Neuronal stem cell (in vitro differentiated cells): ENCODE results near the gene FNDC1.

Experiments
- DNase-seq: peaks from one replicate; pipeline ENCODE4 v3.0.0-alpha.2; 2013; ENCODE audit warnings: low spot score
- H2AFZ ChIP-seq: one replicate; pipeline ENCODE4 v1.6.1; 2013; ENCODE audit warnings: mild to moderate bottlenecking, low read length, inconsistent platforms
- H2AK5ac ChIP-seq: 2 replicates; pipeline ENCODE4 v1.6.1; 2013; ENCODE audit warnings: low read depth, mild to moderate bottlenecking, inconsistent platforms, low read length, moderate library complexity, mixed read lengths
- H2BK120ac ChIP-seq: 2 replicates; pipeline ENCODE4 v1.6.1; 2013; ENCODE audit warnings: low read depth, mild to moderate bottlenecking, inconsistent platforms, low read length, moderate library complexity, mixed read lengths
- H2BK12ac ChIP-seq: one replicate; pipeline ENCODE4 v1.6.1; 2013; ENCODE audit warnings: low read length, inconsistent platforms
- H2BK15ac ChIP-seq: 2 replicates; pipeline ENCODE4 v1.6.1; 2013; ENCODE audit warnings: mild to moderate bottlenecking, low read length, inconsistent platforms, mixed read lengths
- H2BK5ac ChIP-seq: one replicate; pipeline ENCODE4 v1.6.1; 2013; ENCODE audit warnings: inconsistent platforms, mild to moderate bottlenecking, low read length, moderate library complexity
- H3K14ac ChIP-seq: one replicate; pipeline ENCODE4 v1.6.1; 2013; ENCODE audit warnings: low read length, inconsistent platforms
- H3K18ac ChIP-seq: 2 replicates; pipeline ENCODE4 v1.6.1; 2013; ENCODE audit warnings: low read length, inconsistent platforms
- H3K23ac ChIP-seq: 2 replicates; pipeline ENCODE4 v1.6.1; 2013; ENCODE audit warnings: low read depth, mild to moderate bottlenecking, mixed read lengths, low read length, inconsistent platforms; ENCODE audit not compliant: poor library complexity
- H3K27ac ChIP-seq: replicated peaks from 3 replicates; pipeline ENCODE4 v1.5.1; 2013; ENCODE audit warnings: low read length, inconsistent platforms
- H3K27me3 ChIP-seq, 3 experiments: 2 replicates each; pipeline ENCODE4 v1.6.1; 2013; ENCODE audit warnings: low read length in 3 of 3, mild to moderate bottlenecking in 2 of 3, inconsistent platforms in 1 of 3, low read depth in 1 of 3, mixed read lengths in 1 of 3, moderate library complexity in 1 of 3; ENCODE audit not compliant: control insufficient read depth in 3 of 3, insufficient read depth in 3 of 3
- H3K36me3 ChIP-seq, 2 donors: replicated peaks in 1 of 2; 2 replicates each; pipeline ENCODE4 v1.6.1; 2013; ENCODE audit warnings: low read length in 2 of 2; ENCODE audit not compliant: control insufficient read depth in 2 of 2, insufficient read depth in 2 of 2
- H3K4ac ChIP-seq: 2 replicates; pipeline ENCODE4 v1.6.1; 2013; ENCODE audit warnings: inconsistent platforms, mild to moderate bottlenecking, low read length, moderate library complexity
- H3K4me1 ChIP-seq, 2 donors: 1 replicate in 1 of 2; 2 replicates in 1 of 2; pipeline ENCODE4 v1.6.1; 2013; ENCODE audit warnings: low read length in 2 of 2, low read depth in 1 of 2; ENCODE audit not compliant: control insufficient read depth in 2 of 2, insufficient read depth in 1 of 2
- H3K4me2 ChIP-seq: one replicate; pipeline ENCODE4 v1.6.1; 2013; ENCODE audit warnings: mild to moderate bottlenecking, low read length, inconsistent platforms; ENCODE audit not compliant: insufficient read depth, poor library complexity, severe bottlenecking
- H3K4me3 ChIP-seq, 2 donors: 2 replicates each; pipeline ENCODE4 v1.5.1; 2013; ENCODE audit warnings: low read length in 2 of 2, mild to moderate bottlenecking in 2 of 2, inconsistent platforms in 1 of 2, moderate library complexity in 1 of 2
- H3K79me1 ChIP-seq: one replicate; pipeline ENCODE4 v1.6.1; 2013; ENCODE audit warnings: low read depth, mild to moderate bottlenecking, inconsistent platforms, low read length, moderate library complexity
- H3K9ac ChIP-seq: one replicate; pipeline ENCODE4 v1.6.1; 2013; ENCODE audit warnings: mild to moderate bottlenecking, low read depth, low read length, inconsistent platforms; ENCODE audit not compliant: poor library complexity
- H3K9me3 ChIP-seq, 2 donors: replicated peaks in 1 of 2; 2 replicates each; pipeline versions ENCODE3 to v1.6.1; 2013; ENCODE audit warnings: low read length in 2 of 2, mild to moderate bottlenecking in 2 of 2, inconsistent platforms in 1 of 2, low read depth in 1 of 2, mixed read lengths in 1 of 2, moderate library complexity in 1 of 2; ENCODE audit not compliant: control insufficient read depth in 2 of 2, insufficient read depth in 1 of 2
- H4K8ac ChIP-seq: one replicate; pipeline ENCODE4 v1.6.1; 2013; ENCODE audit warnings: low read depth, mild to moderate bottlenecking, inconsistent platforms, low read length, moderate library complexity
- H4K91ac ChIP-seq: one replicate; pipeline ENCODE4 v1.6.1; 2013; ENCODE audit warnings: low read length, low read depth, mild to moderate bottlenecking, inconsistent platforms; ENCODE audit not compliant: poor library complexity
- WGBS, 2 donors: extraction: QIAGEN DNeasy Blood & Tissue Kit; methylation state at CpG; one replicate each; pipeline ENCODE4 v1.1.7; 2013; ENCODE audit warnings: missing lambda C conversion rate in 2 of 2, mixed read lengths in 1 of 2; ENCODE audit not compliant: insufficient read length in 2 of 2, insufficient replicate concordance in 1 of 2; ENCODE audit errors: extremely low coverage in 2 of 2; 5-methylcytosine and 5-hydroxymethylcytosine counted together

Gene FNDC1

GRCh38 chr6:159224452-159224851 lies 55.3 kb downstream of the FNDC1 start:
- H2BK12ac ChIP-seq = no peak overlapping the region
- H3K18ac ChIP-seq = no peak overlapping the region
- no peak overlapping the region for H3K23ac ChIP-seq
- H3K4me3 ChIP-seq = no peak overlapping the region
- WGBS, 2 donors = no CpG with 5 or more reads among the region's 2 CpGs
- H3K14ac ChIP-seq = no peak overlapping the region
- H3K27ac ChIP-seq = no peak overlapping the region
- no peaks in the 10 kb centered on the region for H3K36me3 ChIP-seq
- no peak overlapping the region for H4K91ac ChIP-seq
- H3K4me2 ChIP-seq = no peak overlapping the region
- no peak overlapping the region for H2BK120ac ChIP-seq
- no peak overlapping the region for H2AK5ac ChIP-seq
- no peak overlapping the region for H4K8ac ChIP-seq
- H3K79me1 ChIP-seq = no peaks in the 10 kb centered on the region
- H3K9me3 ChIP-seq = no peaks in the 10 kb centered on the region
- H3K4me1 ChIP-seq = peaks cover 0 to under 1% of the 10 kb centered on the region in 2 donors
- H3K27me3 ChIP-seq = no peaks in the 10 kb centered on the region
- H2AFZ ChIP-seq = no peak overlapping the region
- no peak overlapping the region for H3K4ac ChIP-seq
- no peak overlapping the region for H3K9ac ChIP-seq
- H2BK5ac ChIP-seq = no peak overlapping the region
- no peak overlapping the region for H2BK15ac ChIP-seq
- no peak for DNase-seq

DNA sequence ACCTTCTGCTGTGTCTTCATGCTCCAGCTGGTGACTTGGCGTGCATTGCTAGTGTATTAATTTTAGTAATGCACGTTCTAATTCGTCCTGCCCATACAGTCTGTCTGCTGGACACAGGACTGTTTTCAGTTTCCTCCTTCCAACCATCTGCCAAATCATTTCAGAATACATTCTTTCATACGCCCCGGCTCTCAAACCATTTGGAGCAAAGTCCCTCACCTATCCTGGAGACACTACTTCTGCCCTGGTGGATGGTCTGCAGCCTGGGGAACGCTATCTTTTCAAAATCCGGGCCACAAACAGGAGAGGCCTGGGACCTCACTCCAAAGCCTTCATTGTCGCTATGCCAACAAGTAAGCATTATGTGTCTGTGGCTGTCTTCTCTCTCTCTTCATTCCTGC lies 60.5 kb downstream of the FNDC1 start:
- no peaks in the 10 kb centered on the region for H3K9me3 ChIP-seq
- H3K4ac ChIP-seq = no peak overlapping the region
- no peak overlapping the region for H2BK120ac ChIP-seq
- H3K18ac ChIP-seq = no peak overlapping the region
- peaks cover 0 to 5% of the 10 kb centered on the region in 2 donors for H3K4me1 ChIP-seq
- no peak overlapping the region for H3K4me2 ChIP-seq
- no peak overlapping the region for H2AK5ac ChIP-seq
- H2AFZ ChIP-seq = no peak overlapping the region
- no peak overlapping the region for H3K23ac ChIP-seq
- no peak for DNase-seq
- H4K8ac ChIP-seq = no peak overlapping the region
- H2BK5ac ChIP-seq = no peak overlapping the region
- WGBS, 2 donors = no CpG with 5 or more reads among the region's 8 CpGs
- no peaks in the 10 kb centered on the region for H3K36me3 ChIP-seq
- H3K14ac ChIP-seq = no peak overlapping the region
- peaks cover 3 to 37% (median 21%) of the 10 kb centered on the region in 3 experiments for H3K27me3 ChIP-seq
- H3K27ac ChIP-seq = no peak overlapping the region
- H3K9ac ChIP-seq = no peak overlapping the region
- H3K79me1 ChIP-seq = no peaks in the 10 kb centered on the region
- no peak overlapping the region for H3K4me3 ChIP-seq
- H4K91ac ChIP-seq = no peak overlapping the region
- H2BK12ac ChIP-seq = no peak overlapping the region
- no peak overlapping the region for H2BK15ac ChIP-seq

DNA sequence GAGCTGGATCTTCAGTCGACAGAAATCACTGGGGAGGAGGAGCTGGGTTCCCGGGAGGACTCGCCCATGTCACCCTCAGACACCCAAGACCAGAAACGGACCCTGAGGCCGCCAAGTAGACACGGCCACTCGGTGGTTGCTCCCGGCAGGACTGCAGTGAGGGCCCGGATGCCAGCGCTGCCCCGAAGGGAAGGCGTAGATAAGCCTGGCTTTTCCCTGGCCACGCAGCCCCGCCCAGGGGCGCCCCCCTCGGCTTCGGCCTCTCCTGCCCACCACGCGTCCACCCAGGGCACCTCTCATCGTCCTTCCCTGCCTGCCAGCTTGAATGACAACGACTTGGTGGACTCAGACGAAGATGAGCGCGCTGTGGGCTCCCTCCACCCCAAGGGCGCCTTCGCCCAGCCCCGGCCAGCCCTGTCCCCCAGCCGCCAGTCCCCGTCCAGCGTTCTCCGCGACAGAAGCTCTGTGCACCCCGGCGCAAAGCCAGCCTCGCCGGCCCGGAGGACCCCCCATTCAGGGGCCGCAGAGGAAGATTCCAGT lies 63.0 kb downstream of the FNDC1 start:
- no peaks in the 10 kb centered on the region for H3K9me3 ChIP-seq
- no peak overlapping the region for H3K4me3 ChIP-seq
- H3K27me3 ChIP-seq = peaks cover 3 to 48% (median 27%) of the 10 kb centered on the region in 3 experiments
- H2AFZ ChIP-seq = no peak overlapping the region
- H3K14ac ChIP-seq = no peak overlapping the region
- no peaks in the 10 kb centered on the region for H3K36me3 ChIP-seq
- H3K79me1 ChIP-seq = no peaks in the 10 kb centered on the region
- DNase-seq = no peak
- no CpG with 5 or more reads among the region's 38 CpGs for WGBS, 2 donors
- H3K18ac ChIP-seq = peak overlapping the region; percentile 13
- peak overlapping the region; percentile 6 for H3K23ac ChIP-seq
- H4K8ac ChIP-seq = no peak overlapping the region
- no peak overlapping the region for H2BK15ac ChIP-seq
- H2AK5ac ChIP-seq = no peak overlapping the region
- no peak overlapping the region for H3K4ac ChIP-seq
- H2BK120ac ChIP-seq = no peak overlapping the region
- H4K91ac ChIP-seq = no peak overlapping the region
- H3K4me1 ChIP-seq = peaks cover 0 to 5% of the 10 kb centered on the region in 2 donors
- H3K27ac ChIP-seq = no peak overlapping the region
- H2BK12ac ChIP-seq = no peak overlapping the region
- H3K4me2 ChIP-seq = no peak overlapping the region
- H2BK5ac ChIP-seq = no peak overlapping the region
- H3K9ac ChIP-seq = no peak overlapping the region

DNA sequence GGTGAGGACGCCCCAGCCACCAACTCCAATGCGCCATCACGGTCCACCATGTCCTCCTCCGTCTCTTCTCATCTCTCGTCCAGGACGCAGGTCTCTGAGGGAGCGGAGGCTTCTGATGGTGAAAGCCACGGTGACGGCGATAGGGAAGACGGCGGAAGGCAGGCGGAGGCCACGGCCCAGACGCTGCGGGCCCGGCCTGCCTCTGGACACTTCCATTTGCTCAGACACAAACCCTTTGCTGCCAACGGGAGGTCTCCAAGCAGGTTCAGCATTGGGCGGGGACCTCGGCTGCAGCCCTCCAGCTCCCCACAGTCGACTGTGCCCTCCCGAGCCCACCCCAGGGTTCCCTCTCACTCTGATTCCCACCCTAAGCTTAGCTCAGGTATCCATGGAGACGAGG lies 63.6 kb downstream of the FNDC1 start:
- Histone ChIP-seq H4K91ac (no peak overlapping the region), H4K8ac (no peak overlapping the region), H3K23ac (no peak overlapping the region), H3K14ac (no peak overlapping the region), H3K36me3 (no peaks in the 10 kb centered on the region), H3K4ac (no peak overlapping the region), H3K9me3 (no peaks in the 10 kb centered on the region), H2AK5ac (peak overlapping the region; percentile 8), H3K4me2 (no peak overlapping the region), H3K27ac (no peak overlapping the region), H2BK12ac (no peak overlapping the region), H3K4me1 (peaks cover 0 to 5% of the 10 kb centered on the region in 2 donors), H3K18ac (no peak overlapping the region), H3K4me3 (no peak overlapping the region), H3K9ac (no peak overlapping the region), H3K79me1 (no peaks in the 10 kb centered on the region), H2BK120ac (no peak overlapping the region), H2AFZ (no peak overlapping the region), H2BK15ac (no peak overlapping the region), H3K27me3 (peaks cover 3 to 48% (median 27%) of the 10 kb centered on the region in 3 experiments), H2BK5ac (no peak overlapping the region)
- no peak for DNase-seq
- no CpG with 5 or more reads among the region's 23 CpGs for WGBS, 2 donors
